Keratinocyte (primary cell): ENCODE results near the gene ROR2.

Experiments used
- CTCF ChIP-seq, 3 experiments: IDR thresholded peaks in 1 of 3; conservative IDR thresholded peaks in 1 of 3; optimal IDR thresholded peaks in 1 of 3; 2 replicates in 2 of 3; 3 replicates in 1 of 3; pipeline versions ENCODE3 to v1.5.1; 2011; ENCODE audit warnings: low read length in 3 of 3, mild to moderate bottlenecking in 3 of 3, moderate library complexity in 2 of 3, control low read depth in 1 of 3, inconsistent platforms in 1 of 3; ENCODE audit not compliant: insufficient read depth in 2 of 3; ENCODE audit errors: extremely low read depth in 1 of 3
- EZH2 ChIP-seq: IDR thresholded peaks from one replicate; pipeline ENCODE4 v1.6.1; 2012; ENCODE audit warnings: inconsistent platforms, mild to moderate bottlenecking, low read length, moderate library complexity

- TF ChIP-seq CTCF (optimal IDR thresholded peaks at IDR 0.05 in 1 of 3, IDR thresholded peaks at IDR 0.05 in 1 of 3, conservative IDR thresholded peaks at IDR 0.05 in 1 of 3; ENCODE audit: extremely low read depth in 1 of 3, insufficient read depth in 2 of 3, low read length in 3 of 3) (no peak), EZH2 (no peak)
These were observed 124.6 kb downstream of the ROR2 start for GRCh38 chr9:91825422-91825821.
